CD4-positive, alpha-beta T cell treated with Interleukin-1 beta for 1 hour (primary cell): ENCODE measurements around the gene STK24.
A peak's percentile ranks its signal among the peaks of the same experiment; 100 is the strongest.

Experiments used
- DNase-seq, 2 donors: peaks; one replicate each; pipeline ENCODE4 v3.0.0-alpha.2; 2020 to 2022

The STK24 gene

DNA sequence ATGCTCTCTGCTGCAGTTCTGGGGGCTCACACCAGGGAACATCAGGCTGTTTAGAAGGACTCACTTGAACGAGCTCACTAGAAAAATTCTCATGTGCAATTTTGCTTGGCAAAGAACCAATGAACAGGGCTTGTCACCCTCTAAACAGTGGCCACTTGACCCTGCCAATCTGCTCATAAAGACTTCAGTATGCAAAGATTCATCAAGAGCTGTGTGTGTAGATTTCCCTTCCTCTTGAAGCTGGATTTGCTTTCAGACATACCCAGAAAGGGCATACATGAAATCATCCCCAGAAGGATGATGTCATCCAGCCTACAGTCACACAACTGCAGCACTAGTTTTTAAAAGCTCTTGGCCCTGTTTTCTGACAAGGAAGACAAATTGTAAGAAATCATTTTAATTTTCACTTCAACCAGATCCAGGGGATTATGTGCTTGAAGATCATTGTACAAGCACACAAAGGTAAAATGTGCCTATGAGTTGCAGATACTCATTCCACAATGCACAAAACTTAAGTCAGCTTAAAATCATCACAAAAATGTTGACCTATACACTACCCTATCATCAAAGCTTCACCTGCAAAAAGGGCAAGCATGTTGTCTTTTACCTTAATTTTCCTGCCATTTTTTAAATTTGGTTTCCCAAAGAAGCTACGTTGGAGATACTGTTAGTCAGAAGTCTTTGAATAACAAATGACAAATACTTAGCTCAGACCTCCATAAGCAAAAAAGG, 5.2 kb upstream of the STK24 start:
- no peak for DNase-seq

DNA sequence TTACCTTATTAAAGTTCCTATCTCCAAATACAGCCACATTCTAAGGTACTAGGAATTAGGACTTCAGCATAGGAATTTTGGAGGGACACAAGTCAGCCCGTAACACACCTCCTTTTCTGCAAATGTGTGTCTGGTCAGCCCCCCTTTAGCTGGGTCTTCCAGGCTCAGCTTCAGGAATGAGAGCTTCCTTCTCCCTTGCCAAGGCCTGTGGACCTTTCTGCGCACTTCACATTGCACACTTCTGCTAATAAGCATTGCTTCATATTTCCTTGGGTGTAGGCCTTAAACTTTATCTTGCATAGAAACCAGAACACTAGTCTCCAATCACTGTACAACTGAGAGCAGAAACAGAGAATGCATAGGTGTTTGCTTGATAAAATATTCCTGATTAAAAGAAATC, 4.5 kb upstream of the STK24 start:
- no peak for DNase-seq

- DNase-seq: no peak
Measured at GRCh38 chr13:98580420-98580819, 3.5 kb upstream of the STK24 start.

DNA sequence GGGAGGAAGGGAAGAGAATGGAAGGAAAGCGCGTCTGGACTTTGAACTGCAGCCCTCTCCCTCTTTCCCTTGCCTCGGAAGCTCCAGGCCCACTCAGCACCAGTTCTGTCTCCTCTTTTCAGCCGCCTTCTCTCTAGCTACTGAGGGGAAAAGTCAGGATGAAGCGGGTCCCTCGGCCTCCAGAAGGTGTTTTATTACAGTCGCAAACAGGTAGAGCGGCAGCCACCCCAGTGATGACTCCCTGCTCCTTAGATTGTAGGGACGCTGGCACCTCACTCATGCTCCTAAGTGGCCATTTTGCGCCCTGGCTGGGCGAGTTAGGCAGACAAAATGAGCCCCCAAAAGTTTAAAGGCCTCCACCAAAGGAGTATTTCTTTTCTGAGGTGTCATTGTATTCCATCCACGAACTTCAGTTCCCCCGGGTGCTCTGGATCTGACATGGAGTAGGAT, 954 bp upstream of the STK24 start:
- no peak for DNase-seq

DNA sequence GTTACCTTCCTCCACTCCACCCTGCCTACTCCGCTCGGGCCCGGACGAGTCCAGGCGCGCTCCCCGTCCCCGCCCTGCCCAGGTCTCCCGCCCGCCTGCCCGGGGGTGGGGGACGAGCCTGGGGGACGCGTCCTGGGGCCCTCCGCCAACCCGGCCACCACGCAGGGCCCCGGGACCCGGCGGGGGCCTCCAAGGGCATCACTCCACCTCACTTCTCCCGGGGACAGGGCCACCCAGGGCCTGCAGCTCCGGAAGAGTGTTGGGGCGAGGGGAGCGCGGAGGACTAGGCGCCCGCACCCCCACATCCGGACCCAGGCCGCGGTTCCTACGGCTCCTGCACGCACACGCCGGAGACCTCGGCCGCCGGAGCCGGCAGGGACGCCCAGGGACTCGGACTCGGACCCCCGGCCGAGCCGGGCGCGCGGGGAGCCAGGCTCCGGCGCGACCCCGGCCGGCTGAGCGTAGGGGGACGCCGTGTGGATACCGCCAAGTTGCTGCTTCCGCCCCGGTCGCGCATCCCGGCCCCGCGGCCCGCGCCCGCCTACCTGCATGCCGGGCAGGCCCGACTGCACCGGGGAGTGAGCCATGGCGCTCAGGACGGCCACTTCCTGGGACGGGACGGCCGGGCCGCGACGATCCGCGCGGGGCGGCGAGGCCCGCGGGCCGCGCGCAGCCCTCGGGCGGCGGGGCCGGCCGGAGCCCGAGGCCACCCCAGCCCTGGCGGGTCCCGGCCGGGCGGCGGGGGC, 534 bp downstream of the STK24 start:
- DNase-seq: peak in 1 of 2 donors; percentile 35

GRCh38 chr13:98575904-98576199, 1.1 kb downstream of the STK24 start:
- no peak for DNase-seq

DNA sequence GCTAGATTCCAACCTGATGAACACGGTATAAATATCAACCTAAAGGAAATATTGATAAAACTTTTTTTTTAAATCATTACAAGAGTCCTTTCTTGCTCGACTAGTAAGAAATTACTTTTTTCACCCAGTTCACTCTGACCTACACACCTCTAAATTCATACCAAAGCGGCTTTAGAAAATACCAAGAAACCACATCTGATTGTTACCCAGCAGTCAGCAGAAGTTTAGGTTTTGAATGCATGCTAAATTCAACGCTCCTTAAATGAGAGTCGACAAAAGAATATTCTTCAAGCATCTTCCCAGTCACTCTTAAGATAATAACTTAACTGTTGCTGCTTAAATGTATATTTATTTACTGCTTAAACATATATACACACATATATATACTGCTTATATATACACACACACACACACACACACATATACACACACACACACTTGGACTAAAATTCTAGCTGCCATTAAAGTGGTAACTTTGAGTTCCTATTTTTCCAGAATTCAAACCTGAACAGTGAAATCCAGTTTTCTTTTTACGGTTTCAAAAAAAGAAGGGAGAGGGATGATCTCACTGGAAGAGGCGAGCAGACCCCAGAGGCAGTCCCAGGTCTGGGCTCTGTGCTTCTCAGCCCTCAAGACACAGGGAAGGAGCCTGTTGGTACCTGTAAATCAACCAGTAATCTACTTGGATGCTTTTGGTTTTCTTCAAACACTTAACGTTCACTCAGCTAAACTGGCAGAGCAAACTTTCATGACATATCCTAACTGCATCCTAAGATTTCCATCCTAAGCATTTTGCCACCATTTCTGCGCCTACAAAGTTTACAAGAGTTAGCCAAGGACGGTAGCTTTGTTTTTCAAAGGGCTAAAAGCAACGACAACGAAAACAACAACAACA, 1.7 kb downstream of the STK24 start:
- DNase-seq: peak in 1 of 2 donors; percentile 32

DNA sequence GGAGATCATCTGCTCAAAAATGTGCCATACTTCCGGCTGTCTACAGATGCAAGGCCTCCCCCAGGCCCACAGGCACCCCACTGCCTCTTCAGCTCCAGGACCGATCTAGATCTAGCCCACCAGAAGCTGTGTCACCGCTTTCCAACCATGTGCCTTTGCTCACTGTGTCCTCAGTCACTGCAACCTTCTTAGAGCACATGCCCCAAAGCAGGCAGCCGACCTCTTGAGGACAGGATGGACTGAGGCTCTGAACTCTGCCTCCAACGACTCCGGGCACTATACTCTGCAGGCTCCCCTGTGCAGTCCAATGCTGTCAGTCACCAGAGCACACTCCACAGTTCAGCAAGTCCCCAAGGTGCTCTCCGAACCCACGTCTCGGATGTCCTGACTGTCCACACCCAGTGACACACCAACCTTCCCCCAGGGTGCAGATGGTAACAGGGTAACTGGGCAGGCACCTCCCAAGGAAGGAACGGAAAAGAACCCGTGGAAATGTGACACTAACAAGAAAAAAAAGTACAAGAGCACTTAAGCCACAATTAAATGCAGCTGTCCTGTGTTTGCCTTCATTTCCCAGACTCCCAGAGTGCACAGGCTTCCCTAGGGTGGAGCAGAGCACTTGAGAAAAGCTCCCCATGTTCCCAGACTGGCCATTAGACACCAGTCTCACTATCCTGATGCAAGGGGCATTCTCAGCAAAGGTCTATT, 4.8 kb downstream of the STK24 start:
- DNase-seq: peak in 1 of 2 donors; percentile 24

GRCh38 chr13:98570929-98571372, 6.0 kb downstream of the STK24 start:
- peak; percentile 44 to 59 for DNase-seq

GRCh38 chr13:98569494-98570367, 7.2 kb downstream of the STK24 start:
- peak in 1 of 2 donors; percentile 40 for DNase-seq

DNA sequence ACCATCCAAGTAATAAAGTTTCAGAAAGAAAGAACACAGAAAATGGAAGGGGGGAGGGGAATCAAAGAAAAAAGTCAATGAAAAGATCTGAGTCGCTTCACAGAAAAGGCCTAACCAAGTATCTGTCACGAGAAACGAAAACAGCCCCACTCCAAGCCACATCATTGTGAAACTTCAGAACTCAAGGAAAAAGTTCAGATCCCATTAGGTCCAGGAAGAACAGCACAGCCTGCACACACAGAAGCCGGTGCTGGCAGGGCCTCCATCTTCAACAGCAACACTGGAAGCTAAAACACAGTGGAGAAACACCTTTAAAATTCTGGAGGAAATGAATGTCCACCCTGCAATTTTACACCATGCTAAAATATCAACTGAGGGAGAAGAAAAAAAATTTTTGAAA, 8.0 kb downstream of the STK24 start:
- DNase-seq: no peak

GRCh38 chr13:98567140-98567539, 9.8 kb downstream of the STK24 start:
- no peak for DNase-seq

GRCh38 chr13:98565726-98566565, 11.0 kb downstream of the STK24 start:
- no peak for DNase-seq

DNA sequence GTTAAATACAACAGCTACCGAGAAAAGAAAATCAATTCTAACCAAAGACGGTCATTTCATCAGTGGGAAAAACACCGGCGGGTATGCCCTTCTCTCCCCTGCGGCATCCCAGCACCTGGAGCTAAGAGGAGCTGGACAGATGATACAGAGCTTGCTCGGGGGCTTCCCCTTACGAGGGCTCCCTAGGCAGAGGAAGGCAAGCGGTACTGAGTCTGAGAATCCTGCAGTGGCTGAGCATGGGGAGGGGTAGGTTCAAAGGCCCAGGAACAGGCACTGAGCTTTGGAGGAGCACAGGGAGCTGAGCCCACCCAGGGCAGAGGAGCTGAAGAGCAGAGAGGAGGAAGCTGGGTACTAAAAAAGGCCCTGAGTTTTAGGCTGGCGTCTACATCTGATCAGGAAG, 12.7 kb downstream of the STK24 start:
- no peak for DNase-seq

GRCh38 chr13:98563071-98563470, 13.8 kb downstream of the STK24 start:
- peak; percentile 36 to 62 for DNase-seq

GRCh38 chr13:98559169-98559568, 17.7 kb downstream of the STK24 start:
- no peak for DNase-seq

- DNase-seq: no peak
Measured at GRCh38 chr13:98557937-98558792, 18.7 kb downstream of the STK24 start.

DNA sequence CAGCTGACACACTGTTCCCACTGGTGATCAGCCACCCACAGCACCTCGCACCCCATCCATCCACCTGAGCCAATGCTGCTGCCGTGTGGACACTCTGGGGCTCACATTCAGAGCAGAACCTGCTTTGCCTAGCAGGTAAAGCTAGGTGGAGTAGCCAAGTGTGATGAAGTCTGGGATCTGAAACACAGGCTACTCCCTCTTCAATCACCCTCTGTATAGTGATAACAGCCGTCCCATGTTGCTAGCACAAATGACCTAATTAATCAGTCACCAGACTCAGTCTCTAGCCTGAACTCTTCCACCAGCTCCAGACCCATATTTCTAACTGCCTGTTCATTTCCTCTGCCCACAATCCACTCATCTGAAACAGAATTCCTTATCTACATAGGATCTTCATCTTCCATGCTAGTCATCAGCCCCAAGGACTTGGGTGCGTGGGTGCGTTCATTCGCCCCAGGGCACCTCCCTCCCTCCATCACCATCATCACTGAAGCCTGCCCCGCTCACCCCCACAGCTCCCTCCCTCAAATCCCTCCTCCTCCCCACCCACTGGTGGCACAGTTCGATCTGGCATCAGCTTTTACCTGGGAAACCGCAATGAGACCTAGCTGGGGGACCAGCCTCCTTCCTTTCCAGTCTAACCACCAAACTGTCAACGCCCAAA, 19.8 kb downstream of the STK24 start:
- DNase-seq: peak in 1 of 2 donors; percentile 55

- no peak for DNase-seq
Measured at GRCh38 chr13:98556142-98556816, 20.6 kb downstream of the STK24 start.
